H9 (cell line): ENCODE data around the gene ASCL3. TPM values are rescaled to one million over a fixed set of nuclear protein-coding genes. Genes with fewer than 3 reads are reported as not detected.
"Not testable (repeated sequence)": the region's sequence is repeated elsewhere in the genome, so short reads cannot be mapped to it uniquely, and the experiment has no call there.

Experiments
- DNase-seq: peaks from one replicate; pipeline ENCODE4 v3.0.0-alpha.2; 2017
- H2AFZ ChIP-seq: one replicate; pipeline ENCODE4 v1.6.1; 2013; ENCODE audit warnings: mild to moderate bottlenecking, low read length, control low read depth, moderate library complexity
- H2AK5ac ChIP-seq: 2 replicates; pipeline ENCODE4 v1.6.1; 2013; ENCODE audit warnings: low read length, control low read depth, mixed read lengths; ENCODE audit not compliant: insufficient read length
- H2BK120ac ChIP-seq: one replicate; pipeline ENCODE4 v1.6.1; 2013; ENCODE audit warnings: low read depth, mild to moderate bottlenecking, low read length, control low read depth, inconsistent platforms; ENCODE audit not compliant: poor library complexity, severe bottlenecking
- H2BK12ac ChIP-seq: 2 replicates; pipeline ENCODE4 v1.6.1; 2013; ENCODE audit warnings: low read length, control low read depth, mixed read lengths, low read depth; ENCODE audit not compliant: insufficient read length
- H2BK15ac ChIP-seq: 2 replicates; pipeline ENCODE4 v1.6.1; 2013; ENCODE audit warnings: low read depth, low read length, control low read depth
- H2BK20ac ChIP-seq: one replicate; pipeline ENCODE4 v1.6.1; 2013; ENCODE audit warnings: low read depth, mild to moderate bottlenecking, low read length, control low read depth, inconsistent platforms; ENCODE audit not compliant: poor library complexity, severe bottlenecking
- H2BK5ac ChIP-seq: 2 replicates; pipeline ENCODE4 v1.6.1; 2013; ENCODE audit warnings: low read length, control low read depth, mixed read lengths; ENCODE audit not compliant: insufficient read length
- H3K14ac ChIP-seq: 2 replicates; pipeline ENCODE4 v1.6.1; 2013; ENCODE audit warnings: low read length, control low read depth; ENCODE audit not compliant: insufficient read depth
- H3K18ac ChIP-seq: 2 replicates; pipeline ENCODE4 v1.6.1; 2013; ENCODE audit warnings: low read depth, mild to moderate bottlenecking, mixed read lengths, low read length, control low read depth; ENCODE audit not compliant: insufficient read length
- H3K23ac ChIP-seq: 2 replicates; pipeline ENCODE4 v1.6.1; 2013; ENCODE audit warnings: low read length, control low read depth, mixed read lengths, low read depth; ENCODE audit not compliant: insufficient read length
- H3K23me2 ChIP-seq: 2 replicates; pipeline ENCODE4 v1.6.1; 2013; ENCODE audit warnings: low read depth, mild to moderate bottlenecking, mixed read lengths, low read length, control low read depth; ENCODE audit not compliant: insufficient read length, poor library complexity, severe bottlenecking
- H3K27ac ChIP-seq: 2 replicates; pipeline ENCODE4 v1.5.1; 2013; ENCODE audit warnings: low read length, control low read depth, mixed read lengths, low read depth; ENCODE audit not compliant: insufficient read length
- H3K27me3 ChIP-seq: 2 replicates; pipeline ENCODE4 v1.6.1; 2013; ENCODE audit warnings: low read length, control low read depth, inconsistent platforms; ENCODE audit not compliant: insufficient read depth
- H3K4ac ChIP-seq: 2 replicates; pipeline ENCODE4 v1.6.1; 2013; ENCODE audit warnings: low read depth, mild to moderate bottlenecking, control low read depth, inconsistent platforms, low read length, moderate library complexity
- H3K4me1 ChIP-seq: 2 replicates; pipeline ENCODE4 v1.6.1; 2013; ENCODE audit warnings: low read length, control low read depth, inconsistent platforms; ENCODE audit not compliant: insufficient read depth
- H3K4me2 ChIP-seq: 2 replicates; pipeline ENCODE4 v1.6.1; 2013; ENCODE audit warnings: low read length, control low read depth, mixed read lengths; ENCODE audit not compliant: insufficient read length, insufficient read depth
- H3K56ac ChIP-seq: 2 replicates; pipeline ENCODE4 v1.6.1; 2013; ENCODE audit warnings: low read depth, mild to moderate bottlenecking, mixed read lengths, low read length, control low read depth; ENCODE audit not compliant: insufficient read length
- H3K79me1 ChIP-seq: 2 replicates; pipeline ENCODE4 v1.6.1; 2013; ENCODE audit warnings: low read depth, mild to moderate bottlenecking, moderate library complexity, low read length, control low read depth, inconsistent platforms; ENCODE audit not compliant: insufficient read depth, poor library complexity, severe bottlenecking
- H3K79me2 ChIP-seq: 2 replicates; pipeline ENCODE4 v1.6.1; 2013; ENCODE audit warnings: low read length, control low read depth, inconsistent platforms; ENCODE audit not compliant: insufficient read depth
- H3K9ac ChIP-seq: 2 replicates; pipeline ENCODE4 v1.6.1; 2013; ENCODE audit warnings: low read length, control low read depth, mixed read lengths; ENCODE audit not compliant: insufficient read length; ENCODE audit errors: extremely low read depth
- H3K9me3 ChIP-seq: one replicate; pipeline ENCODE4 v1.6.1; 2013; ENCODE audit warnings: low read depth, low read length, inconsistent platforms; ENCODE audit not compliant: control insufficient read depth
- H3T11ph ChIP-seq: one replicate; pipeline ENCODE4 v1.6.1; 2013; ENCODE audit warnings: mild to moderate bottlenecking, low read length, control low read depth, inconsistent platforms
- H4K20me1 ChIP-seq: one replicate; pipeline ENCODE4 v1.6.1; 2013; ENCODE audit not compliant: control insufficient read depth, insufficient read length, insufficient read depth
- H4K5ac ChIP-seq: 2 replicates; pipeline ENCODE4 v1.6.1; 2013; ENCODE audit warnings: low read depth, mild to moderate bottlenecking, mixed read lengths, low read length, control low read depth; ENCODE audit not compliant: insufficient read length
- H4K8ac ChIP-seq: replicated peaks from 2 replicates; pipeline ENCODE4 v1.6.1; 2013; ENCODE audit warnings: low read length, control low read depth, mixed read lengths, low read depth; ENCODE audit not compliant: insufficient read length
- H4K91ac ChIP-seq: 2 replicates; pipeline ENCODE4 v1.6.1; 2013; ENCODE audit warnings: low read depth, mild to moderate bottlenecking, moderate library complexity, mixed read lengths, low read length, control low read depth; ENCODE audit not compliant: insufficient read length
- H3K27ac Mint-ChIP-seq, 3 experiments: 2 replicates in 2 of 3; 3 replicates in 1 of 3; pipeline ENCODE4 v1.8.0; 2020 to 2021; ENCODE audit warnings: mixed read lengths in 3 of 3, mild to moderate bottlenecking in 1 of 3, moderate library complexity in 1 of 3
- H3K27me3 Mint-ChIP-seq: 2 replicates; pipeline ENCODE4 v1.8.0; 2021; ENCODE audit warnings: low read depth, mild to moderate bottlenecking, moderate library complexity, mixed read lengths
- H3K36me3 Mint-ChIP-seq, 3 experiments: 2 replicates in 2 of 3; 3 replicates in 1 of 3; pipeline ENCODE4 v1.8.0; 2020 to 2021; ENCODE audit warnings: low read depth in 3 of 3, mixed read lengths in 3 of 3; ENCODE audit not compliant: insufficient read depth in 1 of 3
- H3K4me1 Mint-ChIP-seq, 2 experiments: 2 replicates each; pipeline ENCODE4 v1.8.0; 2020; ENCODE audit warnings: mixed read lengths in 2 of 2
- H3K4me3 Mint-ChIP-seq, 2 experiments: 2 replicates in 1 of 2; 3 replicates in 1 of 2; pipeline ENCODE4 v1.8.0; 2020 to 2021; ENCODE audit warnings: mild to moderate bottlenecking in 2 of 2, mixed read lengths in 2 of 2, moderate library complexity in 1 of 2
- H3K9me3 Mint-ChIP-seq, 2 experiments: 2 replicates in 1 of 2; 3 replicates in 1 of 2; pipeline ENCODE4 v1.8.0; 2020; ENCODE audit warnings: mild to moderate bottlenecking in 2 of 2, mixed read lengths in 2 of 2, moderate library complexity in 1 of 2
- CTCF ChIP-seq: fragments of 200-600 bp; sonication (generic); conservative IDR thresholded peaks from 3 replicates; pipeline ENCODE4 v1.8.0; 2021; ENCODE audit warnings: antibody characterized with exemption, mild to moderate bottlenecking
- WGBS: extraction: QIAGEN DNeasy Blood & Tissue Kit; methylation state at CpG from one replicate; pipeline ENCODE4 v1.1.7; 2013; ENCODE audit warnings: missing lambda C conversion rate, low lambda C conversion rate, mixed read lengths; ENCODE audit not compliant: insufficient read length; ENCODE audit errors: extremely low coverage; 5-methylcytosine and 5-hydroxymethylcytosine counted together
- total RNA-seq: library from RNA; stranded (reverse); gene quantifications from 2 replicates; pipeline ENCODE4 v1.2.1, GENCODE V29; 2021

Gene ASCL3
- total RNA-seq, 1 experiment from 2014 or later: not detected

GRCh38 chr11:8987446-8987845, 44.6 kb upstream of the ASCL3 start:
- Mint-ChIP-seq H3K27me3 (peaks cover 3% of the 10 kb centered on the region; the same call in 1 of the 2 replicates), H3K9me3 (no peaks in the 10 kb centered on the region; a peak in 1 of 5 replicates), H3K4me1 (peaks cover 6 to 8% of the 10 kb centered on the region in 2 experiments; a peak in 2 of 4 replicates), H3K36me3 (no peaks in the 10 kb centered on the region), H3K27ac (no peak overlapping the region), H3K4me3 (no peak overlapping the region)
- no peak overlapping the region for H3K18ac ChIP-seq
- no peaks in the 10 kb centered on the region for H3K27me3 ChIP-seq
- H3K14ac ChIP-seq: no peak overlapping the region
- H2AK5ac ChIP-seq: no peak overlapping the region
- H3K23me2 ChIP-seq: no peaks in the 10 kb centered on the region
- H3K56ac ChIP-seq: no peak overlapping the region
- H3T11ph ChIP-seq: no peak overlapping the region
- no peaks in the 10 kb centered on the region for H3K79me2 ChIP-seq
- H2BK5ac ChIP-seq: no peak overlapping the region
- no peak overlapping the region for H3K4me2 ChIP-seq
- H4K20me1 ChIP-seq: no peaks in the 10 kb centered on the region
- no peak for DNase-seq
- H2BK120ac ChIP-seq: no peak overlapping the region
- H4K91ac ChIP-seq: no peak overlapping the region
- no peak overlapping the region for H2BK12ac ChIP-seq
- no peak overlapping the region for H3K9ac ChIP-seq
- TF ChIP-seq CTCF: no peak
- H3K23ac ChIP-seq: no peak overlapping the region
- H4K5ac ChIP-seq: no peak overlapping the region
- no peak overlapping the region for H3K4ac ChIP-seq
- WGBS: no CpG with 5 or more reads among the region's 2 CpGs
- no peak overlapping the region for H4K8ac ChIP-seq
- H3K4me1 ChIP-seq: peaks cover 4% of the 10 kb centered on the region; the same call in 1 of the 2 replicates
- no peak overlapping the region for H3K27ac ChIP-seq
- H2AFZ ChIP-seq: no peak overlapping the region
- no peak overlapping the region for H2BK15ac ChIP-seq
- no peaks in the 10 kb centered on the region for H3K9me3 ChIP-seq
- no peak overlapping the region for H2BK20ac ChIP-seq
- H3K79me1 ChIP-seq: no peaks in the 10 kb centered on the region

- H3K9me3 Mint-ChIP-seq, H3K9me3 ChIP-seq, H3K27ac Mint-ChIP-seq, H3K27me3 Mint-ChIP-seq, H2BK12ac ChIP-seq, H3K18ac ChIP-seq, H2AFZ ChIP-seq, H3T11ph ChIP-seq, H3K4ac ChIP-seq, H3K23me2 ChIP-seq, DNase-seq, H3K23ac ChIP-seq, H3K79me2 ChIP-seq, H2AK5ac ChIP-seq, H4K20me1 ChIP-seq, H2BK120ac ChIP-seq, H4K8ac ChIP-seq, H4K91ac ChIP-seq, H3K9ac ChIP-seq, H3K56ac ChIP-seq, H4K5ac ChIP-seq, H3K27me3 ChIP-seq, H2BK5ac ChIP-seq, H3K4me2 ChIP-seq, H2BK20ac ChIP-seq, H3K4me3 Mint-ChIP-seq, H3K4me1 Mint-ChIP-seq, H3K36me3 Mint-ChIP-seq, H3K14ac ChIP-seq, H2BK15ac ChIP-seq, H3K79me1 ChIP-seq, H3K4me1 ChIP-seq, H3K27ac ChIP-seq: not testable (repeated sequence)
- no CpG with 5 or more reads among the region's 6 CpGs for WGBS
Observed at GRCh38 chr11:8986772-8987171, 44.0 kb upstream of the ASCL3 start.
